ENCODE data around the gene TSPEAR.
"Not testable (repeated sequence)": the region's sequence is repeated elsewhere in the genome, so short reads cannot be mapped to it uniquely, and the experiment has no call there.

TSPEAR gene

GRCh38 chr21:44625756-44626155 lies 85.6 kb downstream of the TSPEAR start:
- DNase-seq = no peak

GRCh38 chr21:44623575-44623974 lies 87.8 kb downstream of the TSPEAR start:
- no peak for DNase-seq

GRCh38 chr21:44619886-44620285 lies 91.5 kb downstream of the TSPEAR start:
- DNase-seq = no peak

GRCh38 chr21:44618909-44619308 lies 92.5 kb downstream of the TSPEAR start:
- DNase-seq = no peak

- DNase-seq = no peak
Measured at GRCh38 chr21:44618504-44618903, 92.9 kb downstream of the TSPEAR start.

- no peak for DNase-seq
Measured at GRCh38 chr21:44617071-44617501, 94.3 kb downstream of the TSPEAR start.

GRCh38 chr21:44616591-44616926 lies 94.8 kb downstream of the TSPEAR start:
- no peak for DNase-seq

GRCh38 chr21:44615911-44616590 lies 95.3 kb downstream of the TSPEAR start:
- no peak for DNase-seq

- no peak for DNase-seq
Measured at GRCh38 chr21:44615466-44615865, 95.9 kb downstream of the TSPEAR start.

- DNase-seq = no peak
Measured at GRCh38 chr21:44614961-44615391, 96.4 kb downstream of the TSPEAR start.

- no peak for DNase-seq
Measured at GRCh38 chr21:44614161-44614631, 97.2 kb downstream of the TSPEAR start.

- no peak for DNase-seq
Measured at GRCh38 chr21:44613386-44614155, 97.8 kb downstream of the TSPEAR start.

GRCh38 chr21:44612669-44613229 lies 98.6 kb downstream of the TSPEAR start:
- no peak for DNase-seq

GRCh38 chr21:44612029-44612486 lies 99.3 kb downstream of the TSPEAR start, which contains the start of gene KRTAP10-8:
KRTAP10-8 (plus strand) TSS chr21:44612079; CDS start chr21:44612101, 22 bp downstream.
- DNase-seq = no peak

- DNase-seq = no peak
Measured at GRCh38 chr21:44611551-44611950, 99.8 kb downstream of the TSPEAR start.

- DNase-seq = not testable (repeated sequence)
Measured at GRCh38 chr21:44610157-44610843, 101.1 kb downstream of the TSPEAR start.

GRCh38 chr21:44609193-44609592 lies 102.2 kb downstream of the TSPEAR start:
- no peak for DNase-seq

- DNase-seq = no peak
Measured at GRCh38 chr21:44606495-44606894, 104.9 kb downstream of the TSPEAR start.

GRCh38 chr21:44603911-44604310 lies 107.5 kb downstream of the TSPEAR start:
- no peak for DNase-seq

GRCh38 chr21:44603109-44603875 lies 108.1 kb downstream of the TSPEAR start:
- DNase-seq = no peak

- no peak for DNase-seq
Measured at GRCh38 chr21:44602463-44602850, 108.9 kb downstream of the TSPEAR start.
